ENCODE data around the gene ZCCHC17. TPM values are rescaled to one million over a fixed set of nuclear protein-coding genes. Genes with fewer than 3 reads are reported as not detected.

Gene ZCCHC17
- total RNA-seq, 1 experiment from 2014 or later, result 42.0 TPM

DNA sequence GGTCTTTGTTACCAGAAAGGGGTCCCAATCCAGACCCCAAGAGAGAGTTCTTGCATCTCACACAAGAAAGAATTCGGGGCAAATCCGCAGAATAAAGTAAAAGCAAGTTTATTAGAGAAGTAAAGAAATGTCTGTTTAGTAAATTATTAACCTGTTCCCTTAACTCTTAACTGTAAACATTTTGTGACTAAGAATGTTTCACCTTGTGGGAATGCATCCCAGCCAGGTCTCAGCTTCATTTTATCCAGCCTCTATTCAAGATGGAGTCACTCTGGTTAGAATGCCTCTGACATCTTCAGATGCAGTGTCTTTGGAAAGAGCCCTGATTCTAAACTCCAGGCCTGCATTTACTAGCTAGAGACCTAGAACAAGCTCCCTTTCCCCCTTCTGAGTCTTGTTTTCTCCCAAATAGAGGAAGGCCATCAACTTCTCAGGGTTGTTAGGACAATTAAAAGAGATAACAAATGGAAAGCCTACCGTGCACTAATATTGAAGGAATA lies 80.6 kb downstream of the ZCCHC17 start (continued):
- TF ChIP-seq, protein P1, sequence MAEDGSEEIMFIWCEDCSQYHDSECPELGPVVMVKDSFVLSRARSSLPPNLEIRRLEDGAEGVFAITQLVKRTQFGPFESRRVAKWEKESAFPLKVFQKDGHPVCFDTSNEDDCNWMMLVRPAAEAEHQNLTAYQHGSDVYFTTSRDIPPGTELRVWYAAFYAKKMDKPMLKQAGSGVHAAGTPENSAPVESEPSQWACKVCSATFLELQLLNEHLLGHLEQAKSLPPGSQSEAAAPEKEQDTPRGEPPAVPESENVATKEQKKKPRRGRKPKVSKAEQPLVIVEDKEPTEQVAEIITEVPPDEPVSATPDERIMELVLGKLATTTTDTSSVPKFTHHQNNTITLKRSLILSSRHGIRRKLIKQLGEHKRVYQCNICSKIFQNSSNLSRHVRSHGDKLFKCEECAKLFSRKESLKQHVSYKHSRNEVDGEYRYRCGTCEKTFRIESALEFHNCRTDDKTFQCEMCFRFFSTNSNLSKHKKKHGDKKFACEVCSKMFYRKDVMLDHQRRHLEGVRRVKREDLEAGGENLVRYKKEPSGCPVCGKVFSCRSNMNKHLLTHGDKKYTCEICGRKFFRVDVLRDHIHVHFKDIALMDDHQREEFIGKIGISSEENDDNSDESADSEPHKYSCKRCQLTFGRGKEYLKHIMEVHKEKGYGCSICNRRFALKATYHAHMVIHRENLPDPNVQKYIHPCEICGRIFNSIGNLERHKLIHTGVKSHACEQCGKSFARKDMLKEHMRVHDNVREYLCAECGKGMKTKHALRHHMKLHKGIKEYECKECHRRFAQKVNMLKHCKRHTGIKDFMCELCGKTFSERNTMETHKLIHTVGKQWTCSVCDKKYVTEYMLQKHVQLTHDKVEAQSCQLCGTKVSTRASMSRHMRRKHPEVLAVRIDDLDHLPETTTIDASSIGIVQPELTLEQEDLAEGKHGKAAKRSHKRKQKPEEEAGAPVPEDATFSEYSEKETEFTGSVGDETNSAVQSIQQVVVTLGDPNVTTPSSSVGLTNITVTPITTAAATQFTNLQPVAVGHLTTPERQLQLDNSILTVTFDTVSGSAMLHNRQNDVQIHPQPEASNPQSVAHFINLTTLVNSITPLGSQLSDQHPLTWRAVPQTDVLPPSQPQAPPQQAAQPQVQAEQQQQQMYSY (CRISPR knock-in tag; IDR thresholded peaks at IDR 0.05), result no peak

DNA sequence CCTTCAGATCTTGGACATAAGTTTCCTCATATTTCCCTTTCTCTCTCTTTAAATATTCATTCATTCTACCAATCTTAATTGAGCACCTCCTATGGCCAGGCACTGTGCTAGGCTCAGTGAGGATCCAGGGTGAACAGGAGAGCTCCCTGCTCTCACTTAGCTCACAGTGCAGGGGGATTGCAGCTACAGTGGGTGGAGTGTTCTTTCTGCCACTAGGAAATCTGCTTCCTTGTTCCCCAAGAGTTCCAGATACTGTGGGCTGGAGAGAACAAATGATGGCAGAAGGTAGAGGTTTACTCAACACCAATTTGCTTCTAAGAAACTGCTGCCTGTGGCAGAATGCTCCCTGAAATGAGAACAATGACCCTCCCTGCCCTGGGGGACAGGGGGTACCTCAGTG lies 81.2 kb downstream of the ZCCHC17 start:
- POLR2A ChIA-PET, result no interaction called here
- H3K9me3 Mint-ChIP-seq, result no peaks in the 10 kb centered on the region
- ATAC-seq, result no peak
- peaks cover 3% of the 10 kb centered on the region for H3K27me3 Mint-ChIP-seq (ENCODE audit: low read depth)
- H3K27ac Mint-ChIP-seq, result no peak overlapping the region
- no peak for DNase-seq (ENCODE audit: low spot score)
- H3K4me1 Mint-ChIP-seq, result peaks cover 36% of the 10 kb centered on the region
- TF ChIP-seq MYBL2 (CRISPR knock-in tag; IDR thresholded peaks at IDR 0.05) (no peak), NFATC4 (CRISPR knock-in tag; IDR thresholded peaks at IDR 0.05) (no peak), GTF2I (CRISPR knock-in tag; conservative IDR thresholded peaks at IDR 0.05) (no peak), PRRX2 (CRISPR knock-in tag; IDR thresholded peaks at IDR 0.05) (no peak), CREB1 (CRISPR knock-in tag; IDR thresholded peaks at IDR 0.05) (no peak)
- no peaks in the 10 kb centered on the region for H3K36me3 Mint-ChIP-seq
- no peak overlapping the region for H3K4me3 Mint-ChIP-seq
- CTCF ChIA-PET, result interaction anchor here (1.2 to 3.6 kb wide), 4 partner anchors 17 to 194 kb away, joined by 7 to 20 read pairs (median 8); no protein-coding TSS in a partner anchor

DNA sequence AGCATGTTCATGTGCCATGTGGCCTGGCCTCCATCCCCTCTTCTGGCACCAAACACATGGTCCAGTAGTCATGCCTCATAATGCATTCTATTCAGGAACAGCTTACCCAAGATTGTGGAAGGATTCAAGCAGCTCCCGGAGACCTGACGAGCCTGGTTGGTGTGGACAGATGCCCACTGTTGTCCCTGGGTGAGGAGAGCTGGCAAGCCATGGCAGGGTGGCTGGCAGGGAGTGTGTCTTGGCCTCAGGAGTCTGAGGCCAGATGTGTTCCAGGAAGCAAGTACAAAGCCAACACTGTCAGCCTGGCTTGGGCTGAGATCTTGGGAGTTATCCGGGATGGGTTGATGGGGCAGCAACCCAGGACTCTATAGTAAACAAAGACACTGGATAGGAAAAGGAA lies 83.3 kb downstream of the ZCCHC17 start:
- no peak for ATAC-seq
- no peak overlapping the region for H3K27ac Mint-ChIP-seq
- POLR2A ChIA-PET, result no interaction called here

DNA sequence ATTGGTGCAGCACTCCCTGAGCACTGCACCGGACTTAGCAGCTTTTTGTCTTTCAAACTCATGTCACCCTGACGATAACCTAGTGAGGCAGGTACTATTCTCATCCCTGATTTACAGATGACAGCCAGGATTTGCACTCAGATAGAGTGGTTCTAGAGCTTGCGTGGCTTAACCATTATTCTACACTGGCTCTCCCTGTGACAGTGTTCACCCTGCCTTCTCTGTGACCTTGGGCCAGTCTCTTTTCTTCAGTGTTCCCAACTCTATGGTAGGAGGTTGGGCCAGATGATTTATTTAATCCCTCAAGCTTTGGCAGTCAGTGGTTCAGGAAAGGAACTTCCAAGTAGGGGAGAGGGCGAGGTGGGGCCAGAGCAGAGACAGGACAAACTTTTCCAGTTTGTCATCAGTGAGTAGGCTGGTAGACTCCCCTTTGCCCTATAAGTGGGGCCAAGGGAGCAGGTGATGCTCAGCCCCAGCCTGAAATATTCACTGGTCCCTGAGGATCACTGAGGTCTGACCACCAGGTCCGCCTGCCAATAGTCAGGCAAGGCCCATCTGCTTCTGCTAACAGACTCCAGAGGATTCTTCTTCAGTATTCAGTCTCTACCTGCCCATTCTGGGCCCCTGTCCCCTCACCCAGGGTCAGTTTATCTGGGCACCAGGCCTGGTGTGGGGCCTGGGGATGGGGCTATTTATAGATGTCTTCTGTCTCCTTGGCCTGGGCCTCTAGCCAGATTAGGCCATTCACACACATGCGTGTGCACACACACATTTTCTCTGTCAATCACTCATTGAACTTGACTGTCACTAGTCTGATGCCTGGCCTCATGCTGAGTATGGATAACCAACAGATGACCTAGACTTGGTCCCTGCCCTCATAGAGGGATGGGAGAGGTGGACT lies 84.8 kb downstream of the ZCCHC17 start:
- Mint-ChIP-seq H3K9me3 (no peaks in the 10 kb centered on the region), H3K27ac (no peak overlapping the region), H3K4me3 (no peak overlapping the region), H3K4me1 (peaks cover 13% of the 10 kb centered on the region), H3K36me3 (no peaks in the 10 kb centered on the region), H3K27me3 (ENCODE audit: low read depth) (peaks cover 3% of the 10 kb centered on the region)
- POLR2A ChIA-PET, result no interaction called here
- no peak for DNase-seq (ENCODE audit: low spot score)
- ATAC-seq, result no peak
- CTCF ChIA-PET, result no interaction called here
- TF ChIP-seq RORB (CRISPR knock-in tag; IDR thresholded peaks at IDR 0.05) (no peak), ZNF416 (CRISPR knock-in tag; IDR thresholded peaks at IDR 0.05) (no peak), ZNF671 (CRISPR knock-in tag; IDR thresholded peaks at IDR 0.05) (no peak), SMAD4 (CRISPR knock-in tag; IDR thresholded peaks at IDR 0.05) (no peak), CREB1 (CRISPR knock-in tag; IDR thresholded peaks at IDR 0.05) (no peak), CREM (CRISPR knock-in tag; IDR thresholded peaks at IDR 0.05) (no peak), SOX15 (CRISPR knock-in tag; IDR thresholded peaks at IDR 0.05) (no peak)
- TF ChIP-seq, protein P2, sequence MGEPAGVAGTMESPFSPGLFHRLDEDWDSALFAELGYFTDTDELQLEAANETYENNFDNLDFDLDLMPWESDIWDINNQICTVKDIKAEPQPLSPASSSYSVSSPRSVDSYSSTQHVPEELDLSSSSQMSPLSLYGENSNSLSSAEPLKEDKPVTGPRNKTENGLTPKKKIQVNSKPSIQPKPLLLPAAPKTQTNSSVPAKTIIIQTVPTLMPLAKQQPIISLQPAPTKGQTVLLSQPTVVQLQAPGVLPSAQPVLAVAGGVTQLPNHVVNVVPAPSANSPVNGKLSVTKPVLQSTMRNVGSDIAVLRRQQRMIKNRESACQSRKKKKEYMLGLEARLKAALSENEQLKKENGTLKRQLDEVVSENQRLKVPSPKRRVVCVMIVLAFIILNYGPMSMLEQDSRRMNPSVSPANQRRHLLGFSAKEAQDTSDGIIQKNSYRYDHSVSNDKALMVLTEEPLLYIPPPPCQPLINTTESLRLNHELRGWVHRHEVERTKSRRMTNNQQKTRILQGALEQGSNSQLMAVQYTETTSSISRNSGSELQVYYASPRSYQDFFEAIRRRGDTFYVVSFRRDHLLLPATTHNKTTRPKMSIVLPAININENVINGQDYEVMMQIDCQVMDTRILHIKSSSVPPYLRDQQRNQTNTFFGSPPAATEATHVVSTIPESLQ (CRISPR knock-in tag; IDR thresholded peaks at IDR 0.05), result no peak
- TF ChIP-seq, protein P3, sequence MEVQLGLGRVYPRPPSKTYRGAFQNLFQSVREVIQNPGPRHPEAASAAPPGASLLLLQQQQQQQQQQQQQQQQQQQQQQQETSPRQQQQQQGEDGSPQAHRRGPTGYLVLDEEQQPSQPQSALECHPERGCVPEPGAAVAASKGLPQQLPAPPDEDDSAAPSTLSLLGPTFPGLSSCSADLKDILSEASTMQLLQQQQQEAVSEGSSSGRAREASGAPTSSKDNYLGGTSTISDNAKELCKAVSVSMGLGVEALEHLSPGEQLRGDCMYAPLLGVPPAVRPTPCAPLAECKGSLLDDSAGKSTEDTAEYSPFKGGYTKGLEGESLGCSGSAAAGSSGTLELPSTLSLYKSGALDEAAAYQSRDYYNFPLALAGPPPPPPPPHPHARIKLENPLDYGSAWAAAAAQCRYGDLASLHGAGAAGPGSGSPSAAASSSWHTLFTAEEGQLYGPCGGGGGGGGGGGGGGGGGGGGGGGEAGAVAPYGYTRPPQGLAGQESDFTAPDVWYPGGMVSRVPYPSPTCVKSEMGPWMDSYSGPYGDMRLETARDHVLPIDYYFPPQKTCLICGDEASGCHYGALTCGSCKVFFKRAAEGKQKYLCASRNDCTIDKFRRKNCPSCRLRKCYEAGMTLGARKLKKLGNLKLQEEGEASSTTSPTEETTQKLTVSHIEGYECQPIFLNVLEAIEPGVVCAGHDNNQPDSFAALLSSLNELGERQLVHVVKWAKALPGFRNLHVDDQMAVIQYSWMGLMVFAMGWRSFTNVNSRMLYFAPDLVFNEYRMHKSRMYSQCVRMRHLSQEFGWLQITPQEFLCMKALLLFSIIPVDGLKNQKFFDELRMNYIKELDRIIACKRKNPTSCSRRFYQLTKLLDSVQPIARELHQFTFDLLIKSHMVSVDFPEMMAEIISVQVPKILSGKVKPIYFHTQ (CRISPR knock-in tag; IDR thresholded peaks at IDR 0.05), result no peak
- TF ChIP-seq, protein P4, sequence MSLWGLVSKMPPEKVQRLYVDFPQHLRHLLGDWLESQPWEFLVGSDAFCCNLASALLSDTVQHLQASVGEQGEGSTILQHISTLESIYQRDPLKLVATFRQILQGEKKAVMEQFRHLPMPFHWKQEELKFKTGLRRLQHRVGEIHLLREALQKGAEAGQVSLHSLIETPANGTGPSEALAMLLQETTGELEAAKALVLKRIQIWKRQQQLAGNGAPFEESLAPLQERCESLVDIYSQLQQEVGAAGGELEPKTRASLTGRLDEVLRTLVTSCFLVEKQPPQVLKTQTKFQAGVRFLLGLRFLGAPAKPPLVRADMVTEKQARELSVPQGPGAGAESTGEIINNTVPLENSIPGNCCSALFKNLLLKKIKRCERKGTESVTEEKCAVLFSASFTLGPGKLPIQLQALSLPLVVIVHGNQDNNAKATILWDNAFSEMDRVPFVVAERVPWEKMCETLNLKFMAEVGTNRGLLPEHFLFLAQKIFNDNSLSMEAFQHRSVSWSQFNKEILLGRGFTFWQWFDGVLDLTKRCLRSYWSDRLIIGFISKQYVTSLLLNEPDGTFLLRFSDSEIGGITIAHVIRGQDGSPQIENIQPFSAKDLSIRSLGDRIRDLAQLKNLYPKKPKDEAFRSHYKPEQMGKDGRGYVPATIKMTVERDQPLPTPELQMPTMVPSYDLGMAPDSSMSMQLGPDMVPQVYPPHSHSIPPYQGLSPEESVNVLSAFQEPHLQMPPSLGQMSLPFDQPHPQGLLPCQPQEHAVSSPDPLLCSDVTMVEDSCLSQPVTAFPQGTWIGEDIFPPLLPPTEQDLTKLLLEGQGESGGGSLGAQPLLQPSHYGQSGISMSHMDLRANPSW (CRISPR knock-in tag; conservative IDR thresholded peaks at IDR 0.05; ENCODE audit: low read depth), result no peak
- TF ChIP-seq, protein P5, sequence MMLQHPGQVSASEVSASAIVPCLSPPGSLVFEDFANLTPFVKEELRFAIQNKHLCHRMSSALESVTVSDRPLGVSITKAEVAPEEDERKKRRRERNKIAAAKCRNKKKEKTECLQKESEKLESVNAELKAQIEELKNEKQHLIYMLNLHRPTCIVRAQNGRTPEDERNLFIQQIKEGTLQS (CRISPR knock-in tag; conservative IDR thresholded peaks at IDR 0.05), result no peak

More for the DNA sequence above, 83.3 kb downstream of the ZCCHC17 start:
- no peak overlapping the region for H3K4me3 Mint-ChIP-seq
- TF ChIP-seq, protein P6, sequence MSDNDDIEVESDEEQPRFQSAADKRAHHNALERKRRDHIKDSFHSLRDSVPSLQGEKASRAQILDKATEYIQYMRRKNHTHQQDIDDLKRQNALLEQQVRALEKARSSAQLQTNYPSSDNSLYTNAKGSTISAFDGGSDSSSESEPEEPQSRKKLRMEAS (CRISPR knock-in tag; IDR thresholded peaks at IDR 0.05), result no peak
- TF ChIP-seq JAZF1 (CRISPR knock-in tag; IDR thresholded peaks at IDR 0.05), result no peak
- H3K36me3 Mint-ChIP-seq, result no peaks in the 10 kb centered on the region
- H3K27me3 Mint-ChIP-seq (ENCODE audit: low read depth), result peaks cover 3% of the 10 kb centered on the region
- H3K9me3 Mint-ChIP-seq, result no peaks in the 10 kb centered on the region
- no peak for DNase-seq (ENCODE audit: low spot score)
- CTCF ChIA-PET, result interaction anchor here (1.0 kb wide), 1 partner anchor 14 kb away, joined by 3 read pairs; no protein-coding TSS in a partner anchor
- H3K4me1 Mint-ChIP-seq, result peaks cover 22% of the 10 kb centered on the region

All from WTC11 (cell line).